Common myeloid progenitor, CD34-positive (primary cell): ENCODE measurements around the gene UGT1A3.

Source experiments
- CTCF ChIA-PET: fragments of 350-600 bp; sonication (Branson Sonifier 250); formaldehyde crosslinking; loops from one replicate; lab custom pipeline; 2021; ENCODE audit warnings: antibody characterized with exemption; lab: Charles Lee
- POLR2A ChIA-PET: fragments of 350-600 bp; sonication (Branson Sonifier 250); formaldehyde crosslinking; loops from one replicate; lab custom pipeline; 2021; ENCODE audit warnings: antibody characterized with exemption; lab: Charles Lee
- DNase-seq, 3 donors: peaks; one replicate each; pipeline versions ENCODE4 v3.0.0 to v3.0.0-alpha.2; 2013
- H3K27ac ChIP-seq, 2 experiments: 1 replicate in 1 of 2; 2 replicates in 1 of 2; pipeline ENCODE4 v1.7.0; 2013; ENCODE audit warnings: inconsistent platforms in 2 of 2, low read length in 2 of 2, mild to moderate bottlenecking in 2 of 2, low read depth in 1 of 2, moderate library complexity in 1 of 2; ENCODE audit not compliant: severe bottlenecking in 2 of 2, insufficient read depth in 1 of 2, poor library complexity in 1 of 2
- H3K27me3 ChIP-seq, 5 experiments: replicated peaks in 2 of 5; 1 replicate in 3 of 5; 2 replicates in 2 of 5; pipeline versions ENCODE4 v1.6.1 to v1.7.0; 2013; ENCODE audit warnings: low read length in 4 of 5, mild to moderate bottlenecking in 2 of 5, moderate library complexity in 2 of 5, inconsistent platforms in 1 of 5; ENCODE audit not compliant: insufficient read depth in 5 of 5, control insufficient read depth in 4 of 5
- H3K36me3 ChIP-seq, 4 experiments: 1 replicate in 2 of 4; 2 replicates in 2 of 4; pipeline versions ENCODE4 v1.6.1 to v1.7.0; 2013; ENCODE audit warnings: low read length in 3 of 4, control low read depth in 1 of 4, mild to moderate bottlenecking in 1 of 4; ENCODE audit not compliant: control insufficient read depth in 4 of 4, insufficient read depth in 4 of 4
- H3K4me1 ChIP-seq, 4 experiments: 1 replicate in 3 of 4; 2 replicates in 1 of 4; pipeline versions ENCODE4 v1.6.1 to v1.7.1; 2013; ENCODE audit warnings: low read length in 3 of 4, mild to moderate bottlenecking in 3 of 4, control low read depth in 1 of 4, inconsistent platforms in 1 of 4, moderate library complexity in 1 of 4; ENCODE audit not compliant: control insufficient read depth in 4 of 4, insufficient read depth in 4 of 4; ENCODE audit errors: control extremely low read depth in 1 of 4
- H3K4me3 ChIP-seq, 7 experiments: 1 replicate in 4 of 7; 2 replicates in 3 of 7; pipeline versions ENCODE4 v1.5.1 to v1.7.0; 2013; ENCODE audit warnings: mild to moderate bottlenecking in 7 of 7, low read length in 6 of 7, moderate library complexity in 6 of 7, inconsistent platforms in 2 of 7, low read depth in 2 of 7, control low read depth in 1 of 7; ENCODE audit not compliant: insufficient read depth in 4 of 7, control insufficient read depth in 1 of 7; ENCODE audit errors: extremely low read depth in 1 of 7
- H3K9me3 ChIP-seq, 5 experiments: 1 replicate in 4 of 5; 2 replicates in 1 of 5; pipeline versions ENCODE4 v1.6.1 to v1.7.1; 2013; ENCODE audit warnings: low read length in 4 of 5, mild to moderate bottlenecking in 2 of 5, inconsistent platforms in 1 of 5, low read depth in 1 of 5, moderate library complexity in 1 of 5; ENCODE audit not compliant: control insufficient read depth in 4 of 5, insufficient read depth in 2 of 5; ENCODE audit errors: control extremely low read depth in 1 of 5
- WGBS: methylation state at CpG from one replicate; pipeline ENCODE4 v1.1.5; 2013; ENCODE audit not compliant: insufficient coverage; 5-methylcytosine and 5-hydroxymethylcytosine counted together

Gene UGT1A3

GRCh38 chr2:233789554-233789953 is 60.7 kb downstream of the UGT1A3 start:
- Histone ChIP-seq H3K36me3 (no peaks in the 10 kb centered on the region), H3K27me3 (peaks cover 0 to 4% (median 0%) of the 10 kb centered on the region in 5 experiments), H3K4me1 (no peaks in the 10 kb centered on the region), H3K27ac (no peak overlapping the region), H3K4me3 (no peak overlapping the region), H3K9me3 (peaks cover 0 to 7% (median 0%) of the 10 kb centered on the region in 5 experiments)
- no peak for DNase-seq
- WGBS = 98% methylated on average over 5 of the region's 7 CpGs
- ChIA-PET POLR2A (no interaction called here), CTCF (no interaction called here)

GRCh38 chr2:233791151-233791882 is 62.5 kb downstream of the UGT1A3 start:
- H3K27ac ChIP-seq = no peak overlapping the region
- no peak overlapping the region for H3K4me3 ChIP-seq
- CTCF ChIA-PET = no interaction called here
- POLR2A ChIA-PET = no interaction called here
- no peaks in the 10 kb centered on the region for H3K36me3 ChIP-seq
- H3K27me3 ChIP-seq = peaks cover 0 to 4% (median 0%) of the 10 kb centered on the region in 5 experiments
- no peaks in the 10 kb centered on the region for H3K4me1 ChIP-seq
- no peak for DNase-seq
- no peaks in the 10 kb centered on the region for H3K9me3 ChIP-seq
- 94% methylated on average over 16 of the region's 18 CpGs for WGBS

DNA sequence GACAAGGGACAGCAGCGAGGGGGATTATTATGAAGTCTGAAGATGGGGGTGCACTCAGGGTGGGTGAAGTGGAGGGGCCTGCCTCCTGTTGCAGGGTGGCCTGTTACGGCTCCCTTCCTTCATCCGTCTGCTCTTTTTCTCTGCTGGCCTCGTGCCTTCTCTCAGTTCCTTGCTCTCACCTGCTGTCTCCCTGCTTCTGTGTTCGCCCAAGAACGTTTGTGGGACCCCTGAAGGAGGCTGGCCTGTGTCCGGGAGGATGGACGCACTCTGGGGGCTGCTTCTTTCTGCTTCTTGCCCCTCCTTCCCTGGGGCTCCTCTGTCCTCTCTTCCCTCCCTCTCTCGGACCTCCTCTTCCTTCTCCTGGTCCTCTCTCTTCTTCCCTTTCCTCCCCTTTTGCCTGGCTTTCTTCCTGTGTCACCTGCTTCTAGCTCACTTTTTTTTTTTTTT is 63.1 kb downstream of the UGT1A3 start:
- Histone ChIP-seq H3K4me3 (no peak overlapping the region), H3K36me3 (no peaks in the 10 kb centered on the region), H3K4me1 (no peaks in the 10 kb centered on the region), H3K27me3 (peaks cover 0 to 4% (median 0%) of the 10 kb centered on the region in 5 experiments), H3K9me3 (no peaks in the 10 kb centered on the region), H3K27ac (no peak overlapping the region)
- DNase-seq = no peak
- ChIA-PET CTCF (no interaction called here), POLR2A (no interaction called here)
- WGBS = 94% methylated on average over 9 of the region's 9 CpGs

DNA sequence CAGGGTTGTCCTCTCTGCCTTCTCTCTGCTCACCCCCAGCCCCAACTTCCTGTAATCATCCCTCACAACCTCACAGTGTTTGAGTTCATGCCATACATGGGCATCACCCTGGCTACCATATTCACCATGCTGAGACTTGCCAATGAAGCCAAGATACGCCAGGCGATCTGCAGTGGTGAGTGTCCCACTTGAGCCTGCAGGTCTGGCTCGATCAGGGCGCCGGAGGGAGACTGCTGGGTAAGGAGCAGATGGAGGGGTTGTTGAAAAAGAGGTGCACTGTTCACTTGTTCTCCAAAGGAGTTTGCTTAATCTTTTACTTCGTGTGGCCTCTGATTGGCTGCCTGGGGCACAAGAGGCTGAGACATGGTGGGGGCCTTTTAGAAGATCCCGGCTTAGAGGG is 63.9 kb downstream of the UGT1A3 start:
- Histone ChIP-seq H3K9me3 (no peaks in the 10 kb centered on the region), H3K4me1 (no peaks in the 10 kb centered on the region), H3K36me3 (no peaks in the 10 kb centered on the region), H3K27me3 (peaks cover 0 to 4% (median 0%) of the 10 kb centered on the region in 5 experiments), H3K27ac (no peak overlapping the region), H3K4me3 (no peak overlapping the region)
- no peak for DNase-seq
- ChIA-PET POLR2A (no interaction called here), CTCF (no interaction called here)
- WGBS = 98% methylated on average over 7 of the region's 7 CpGs

GRCh38 chr2:233793465-233794127 is 64.8 kb downstream of the UGT1A3 start:
- CTCF ChIA-PET = no interaction called here
- no peaks in the 10 kb centered on the region for H3K36me3 ChIP-seq
- POLR2A ChIA-PET = no interaction called here
- no peak for DNase-seq
- no peaks in the 10 kb centered on the region for H3K9me3 ChIP-seq
- no peaks in the 10 kb centered on the region for H3K4me1 ChIP-seq
- H3K4me3 ChIP-seq = no peak overlapping the region
- WGBS = 86% methylated on average over 16 of the region's 18 CpGs
- peaks cover 0 to 4% (median 0%) of the 10 kb centered on the region in 5 experiments for H3K27me3 ChIP-seq
- no peak overlapping the region for H3K27ac ChIP-seq

DNA sequence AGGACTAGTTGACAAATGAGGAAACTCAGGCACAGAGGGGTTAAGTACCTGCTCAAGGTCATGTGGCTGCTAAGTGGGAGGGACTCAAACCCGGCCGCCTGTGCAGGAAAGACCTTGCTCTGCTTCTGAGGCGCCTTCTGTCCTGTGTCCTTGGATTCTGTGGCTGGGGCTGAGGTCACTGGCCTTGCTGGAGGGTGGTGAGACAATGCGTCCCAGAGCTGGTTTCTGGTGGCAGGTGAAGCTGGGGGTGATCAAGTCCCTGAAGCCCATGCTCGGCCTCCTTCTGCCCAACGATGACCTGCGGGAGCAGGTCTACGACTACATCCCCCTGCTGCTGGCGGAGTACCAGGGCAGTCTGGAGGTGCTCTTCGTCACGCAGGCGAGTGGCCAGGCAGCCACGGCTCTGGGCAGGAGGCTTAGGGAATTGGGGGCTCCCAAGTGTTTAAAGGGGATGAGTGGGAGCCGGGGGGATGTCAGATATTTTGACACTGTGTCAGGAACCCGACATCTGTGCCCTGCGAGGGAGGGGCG is 65.4 kb downstream of the UGT1A3 start:
- DNase-seq = no peak
- H3K27ac ChIP-seq = no peak overlapping the region
- no peaks in the 10 kb centered on the region for H3K4me1 ChIP-seq
- ChIA-PET POLR2A (no interaction called here), CTCF (no interaction called here)
- H3K27me3 ChIP-seq = peaks cover 0 to 4% (median 0%) of the 10 kb centered on the region in 5 experiments
- H3K9me3 ChIP-seq = no peaks in the 10 kb centered on the region
- H3K4me3 ChIP-seq = no peak overlapping the region
- H3K36me3 ChIP-seq = no peaks in the 10 kb centered on the region
- 87% methylated on average over 16 of the region's 17 CpGs for WGBS

DNA sequence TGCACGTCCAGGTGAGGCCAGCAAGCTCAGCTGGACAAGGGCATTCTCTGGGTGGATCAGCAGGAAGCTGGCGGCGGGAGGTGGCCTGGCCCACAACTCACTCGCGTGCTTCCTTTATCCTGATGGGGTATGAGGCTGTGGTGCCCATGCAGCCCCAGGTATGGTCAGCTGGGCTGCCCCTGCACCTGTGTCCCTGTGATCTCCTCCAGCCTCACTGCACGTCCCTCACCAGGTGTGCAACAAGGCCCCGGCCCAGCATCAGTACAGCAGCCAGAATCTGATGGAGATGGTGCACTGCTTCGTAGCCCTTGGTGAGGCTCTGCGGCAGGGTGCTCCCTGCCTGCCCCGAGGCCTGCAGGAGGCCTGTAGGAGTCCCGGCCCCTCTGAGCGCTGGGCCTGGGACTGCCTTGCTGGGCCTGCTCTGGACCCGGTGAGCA is 66.9 kb downstream of the UGT1A3 start:
- Histone ChIP-seq H3K4me1 (no peaks in the 10 kb centered on the region), H3K9me3 (no peaks in the 10 kb centered on the region), H3K36me3 (no peaks in the 10 kb centered on the region), H3K27ac (no peak overlapping the region), H3K27me3 (peaks cover 0 to 4% (median 0%) of the 10 kb centered on the region in 5 experiments), H3K4me3 (no peak overlapping the region)
- WGBS = 97% methylated on average over 13 of the region's 13 CpGs
- ChIA-PET POLR2A (no interaction called here), CTCF (no interaction called here)
- DNase-seq = no peak
